EL (cell line): ENCODE data around the gene EPAS1.

Source experiments
- DNase-seq: peaks from one replicate; pipeline ENCODE4 v3.0.0-alpha.2; 2016

Gene EPAS1

DNA sequence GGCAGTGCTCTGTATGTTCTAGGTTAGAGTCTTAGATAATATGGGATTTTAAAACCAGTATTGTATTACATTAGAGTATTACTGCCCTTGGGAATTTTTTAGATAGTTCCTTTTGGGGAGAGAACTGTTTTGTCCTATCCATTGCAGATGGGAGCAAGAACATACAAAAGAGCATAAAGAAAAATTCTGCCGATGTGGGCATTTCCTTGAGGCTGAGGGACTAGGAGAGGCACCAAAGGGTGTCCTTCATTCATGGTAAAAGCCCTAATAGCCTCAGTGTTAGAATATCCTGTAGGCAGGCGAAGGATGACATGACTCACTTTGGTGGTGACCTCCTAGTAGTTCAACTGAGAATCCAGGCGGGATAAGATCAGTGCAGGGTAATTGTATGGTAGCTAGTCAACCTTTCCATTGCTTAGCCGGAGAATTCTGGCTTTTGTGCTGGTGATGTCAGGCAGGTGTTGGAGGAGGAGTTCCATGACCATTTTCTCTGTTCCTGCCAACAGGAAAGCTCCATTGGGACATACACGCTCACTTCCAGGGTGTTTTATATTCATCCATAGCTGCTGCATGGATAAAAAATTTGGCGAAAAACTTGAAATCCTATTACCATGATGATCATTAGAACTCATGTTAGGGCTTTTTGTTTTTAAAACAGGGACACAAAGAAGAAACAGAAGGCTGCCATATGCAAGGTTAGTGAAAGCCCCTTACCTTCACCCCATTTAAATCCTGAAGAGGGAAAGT is 28.1 kb downstream of the EPAS1 start:
- peak; percentile 75 for DNase-seq

DNA sequence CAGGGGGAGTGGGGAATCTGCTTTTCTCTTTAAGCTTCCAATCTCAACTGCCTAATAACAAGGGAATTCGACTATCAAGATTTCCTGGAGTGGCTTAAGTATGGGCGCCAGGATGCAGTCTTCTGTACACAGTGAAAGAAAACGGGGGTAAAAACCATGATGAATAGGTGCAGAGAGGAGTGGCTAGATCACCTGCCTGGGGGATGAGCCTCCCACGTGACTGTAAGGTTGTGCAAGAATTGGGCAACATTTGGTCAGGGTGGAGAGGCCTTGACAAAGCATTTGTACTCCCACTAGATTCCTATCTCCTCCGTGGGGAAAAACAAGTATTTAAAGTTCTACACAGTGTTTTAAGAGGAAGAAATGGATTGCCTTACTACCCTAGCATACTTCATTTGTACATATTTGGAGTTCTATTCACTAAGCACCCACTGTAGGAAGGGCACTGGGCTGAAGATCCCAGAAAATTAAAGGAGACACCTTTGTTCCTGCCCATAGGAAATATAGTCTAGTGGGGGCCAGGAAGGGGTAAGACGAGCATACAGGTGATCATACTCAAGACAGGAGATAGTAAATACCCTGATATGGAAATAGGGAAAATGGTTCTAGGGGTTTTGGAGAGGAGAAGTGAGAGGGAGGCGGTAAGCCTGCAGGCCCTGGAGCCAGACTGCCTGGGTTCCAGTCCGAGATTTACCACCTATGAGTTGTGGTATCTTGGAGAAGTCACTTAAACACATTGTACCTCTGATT is 29.2 kb downstream of the EPAS1 start:
- DNase-seq, result no peak

DNA sequence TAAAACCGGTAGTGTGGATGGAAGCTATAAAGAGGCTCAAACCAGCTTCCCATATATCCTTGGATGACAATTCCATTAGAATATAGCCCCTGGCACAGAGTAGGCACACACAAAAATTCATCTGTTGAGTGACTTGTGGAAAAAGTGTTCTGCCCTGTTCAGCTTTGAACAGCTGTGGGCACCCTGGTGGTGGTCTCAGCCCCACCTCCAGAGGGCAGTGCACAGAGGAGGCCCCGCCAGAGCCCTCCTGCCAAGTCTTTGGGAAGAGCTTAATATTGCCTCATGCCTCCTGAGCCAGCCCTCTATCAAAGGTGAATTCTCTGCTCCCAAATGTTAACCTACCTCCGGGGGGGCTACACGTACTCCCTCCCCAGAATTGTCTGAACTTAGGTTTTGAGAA is 30.4 kb downstream of the EPAS1 start:
- DNase-seq, result no peak

DNA sequence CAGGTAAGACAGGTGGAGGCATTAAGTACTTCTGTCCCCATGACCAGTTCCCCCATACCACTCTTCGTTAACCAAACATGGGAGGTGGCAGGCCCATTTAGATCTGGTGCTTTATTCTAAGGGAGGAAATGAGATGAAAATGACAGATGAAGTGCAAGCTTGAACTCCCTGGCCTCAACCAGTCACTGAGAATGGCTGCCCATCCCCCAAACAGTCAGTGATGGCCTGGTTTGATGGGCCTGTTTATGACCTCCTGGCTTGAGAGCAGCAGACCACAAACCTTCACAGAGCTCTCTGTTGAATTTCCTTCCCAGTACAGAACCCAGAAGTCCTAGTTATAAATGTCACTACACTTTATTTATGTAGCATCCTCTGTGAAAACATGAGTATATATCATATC is 31.1 kb downstream of the EPAS1 start:
- DNase-seq, result no peak

DNA sequence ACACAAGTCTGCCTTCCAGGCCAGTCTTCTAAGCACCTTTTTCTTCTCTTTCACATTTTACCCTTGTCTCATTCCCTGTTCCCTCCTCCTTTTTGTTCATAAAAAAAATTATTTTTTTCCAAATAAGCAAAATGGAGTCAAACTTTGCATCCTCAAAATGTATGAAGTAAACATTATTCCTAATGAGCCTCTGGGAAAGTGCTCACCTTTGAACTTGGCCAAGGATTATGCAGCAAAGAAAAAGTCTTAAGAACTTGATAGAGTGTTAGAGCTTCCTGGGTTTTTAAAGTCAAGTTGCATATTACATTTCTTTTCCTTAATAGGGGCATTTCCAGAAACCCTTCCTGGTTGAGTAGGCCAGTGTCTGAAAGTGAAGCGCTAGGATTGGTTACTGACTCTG is 31.6 kb downstream of the EPAS1 start:
- no peak for DNase-seq

DNA sequence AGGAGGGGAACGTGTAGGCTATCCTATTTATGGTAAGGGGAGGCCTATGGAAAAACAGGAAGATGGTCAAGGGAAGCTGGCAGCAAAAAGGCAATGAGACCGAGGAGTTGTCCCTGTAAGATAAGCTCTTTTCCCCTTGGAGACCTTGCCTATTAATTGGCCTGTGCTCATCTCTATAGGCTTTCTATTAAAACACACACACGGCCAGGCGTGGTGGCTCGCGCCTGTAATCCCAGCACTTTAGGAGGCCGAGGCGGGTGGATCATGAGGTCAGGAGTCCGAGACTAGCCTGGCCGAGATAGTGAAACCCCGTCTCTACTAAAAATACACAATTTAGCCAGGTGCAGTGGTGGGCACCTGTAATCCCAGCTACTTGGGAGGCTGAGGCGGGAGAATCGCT is 32.1 kb downstream of the EPAS1 start:
- DNase-seq, result no peak

DNA sequence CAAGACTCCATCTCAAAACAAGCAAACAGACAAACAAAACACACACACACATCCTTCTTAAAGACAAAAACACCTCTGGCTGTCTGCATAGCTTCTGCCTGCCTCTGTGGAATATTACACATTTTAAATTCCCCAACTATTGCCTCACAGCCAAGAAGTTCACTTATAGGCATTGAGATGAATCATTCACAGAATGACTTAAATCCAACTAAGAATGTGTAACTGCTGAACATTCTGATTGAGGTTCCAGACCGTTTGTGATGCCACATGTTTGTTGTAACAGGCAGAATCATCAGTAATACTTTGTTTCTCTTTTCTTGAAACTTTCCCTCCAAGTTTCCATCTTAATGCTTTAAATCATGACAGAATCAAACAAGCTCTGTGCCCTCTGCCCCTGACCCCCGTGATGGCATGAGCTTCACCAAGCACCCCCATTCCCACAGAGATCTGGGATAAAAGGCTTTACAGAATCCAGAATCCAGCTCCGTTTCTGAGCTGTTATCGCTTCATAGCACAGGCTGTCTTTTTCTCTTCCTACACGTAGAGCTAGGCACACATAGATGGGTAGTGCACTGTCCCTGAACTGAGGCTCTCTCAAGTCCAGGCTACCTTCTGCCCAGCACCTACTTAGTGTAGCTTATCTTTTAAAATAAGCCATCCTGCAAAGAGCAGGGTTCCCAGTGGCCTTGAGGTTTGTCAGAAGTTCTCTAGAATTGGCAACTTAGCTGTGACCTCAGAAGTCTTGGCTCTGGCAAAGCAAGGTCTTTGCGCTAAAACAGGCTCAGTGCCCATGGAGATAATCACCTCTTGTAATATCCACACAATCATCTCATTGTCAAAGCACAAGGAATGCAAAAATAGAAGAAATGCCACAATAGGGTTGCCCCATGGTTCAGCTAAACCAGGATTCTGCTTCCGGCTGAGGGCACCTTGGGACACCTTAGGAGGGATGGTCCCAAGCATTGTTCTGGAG is 32.9 kb downstream of the EPAS1 start:
- DNase-seq, result peak; percentile 92

DNA sequence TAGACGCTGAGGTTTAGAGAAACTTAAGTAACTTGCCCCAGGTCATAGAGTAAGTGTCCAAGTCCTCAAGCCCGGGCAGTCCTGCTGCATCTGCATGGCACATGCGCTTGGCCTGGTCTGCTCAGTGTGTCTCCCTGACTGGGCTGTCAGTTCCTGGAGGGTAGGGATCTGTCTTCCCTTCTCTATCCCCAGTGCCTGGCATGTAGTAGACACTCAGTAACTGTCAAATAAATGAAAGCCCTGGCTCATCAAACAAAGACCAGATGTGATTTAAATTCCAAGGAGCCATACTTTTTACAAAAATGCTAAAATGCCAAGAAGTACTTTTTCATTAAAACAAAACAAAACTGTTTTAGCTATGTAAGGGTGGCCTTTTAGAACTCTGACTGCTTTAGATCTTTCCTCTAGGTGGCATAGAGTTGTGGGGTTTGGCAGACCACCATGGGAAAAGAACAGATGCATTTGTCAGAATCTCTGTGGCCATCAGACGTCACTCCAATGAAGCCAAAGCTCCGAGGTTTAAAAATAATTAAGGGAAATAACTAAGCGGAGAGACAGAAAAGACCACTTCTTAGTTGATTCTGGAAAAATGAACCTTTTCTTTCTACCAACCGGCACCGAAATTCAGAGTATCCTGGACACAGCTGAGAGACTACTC is 34.0 kb downstream of the EPAS1 start:
- DNase-seq, result peak; percentile 68

DNA sequence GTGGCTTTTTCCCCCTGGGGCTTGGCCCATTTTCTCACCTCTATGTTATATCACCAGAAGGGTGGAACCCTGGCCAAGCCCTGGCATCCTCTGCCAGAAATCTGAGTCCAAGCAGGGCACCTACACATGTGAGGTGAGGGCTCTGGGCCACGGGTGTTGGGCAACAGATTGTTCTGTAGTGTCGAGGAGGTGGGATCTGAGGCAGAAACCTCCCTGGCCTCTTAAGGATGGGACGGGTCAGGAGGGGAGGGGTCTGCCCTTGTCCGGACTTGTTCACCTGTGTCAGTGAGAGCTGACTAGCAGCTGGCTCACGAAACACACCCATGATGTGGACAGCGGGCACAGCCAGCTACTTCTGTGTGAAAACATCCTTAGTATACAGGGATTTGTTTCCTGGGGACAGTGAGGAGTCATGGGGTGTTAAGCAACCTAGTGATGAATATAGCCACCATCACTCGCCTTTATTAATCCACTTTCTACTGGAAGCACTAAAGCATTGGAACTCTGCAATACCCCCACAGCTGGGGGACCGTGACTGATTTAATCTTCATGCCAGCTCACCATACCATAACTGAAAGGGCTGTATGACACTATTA is 35.6 kb downstream of the EPAS1 start:
- DNase-seq, result peak; percentile 45

DNA sequence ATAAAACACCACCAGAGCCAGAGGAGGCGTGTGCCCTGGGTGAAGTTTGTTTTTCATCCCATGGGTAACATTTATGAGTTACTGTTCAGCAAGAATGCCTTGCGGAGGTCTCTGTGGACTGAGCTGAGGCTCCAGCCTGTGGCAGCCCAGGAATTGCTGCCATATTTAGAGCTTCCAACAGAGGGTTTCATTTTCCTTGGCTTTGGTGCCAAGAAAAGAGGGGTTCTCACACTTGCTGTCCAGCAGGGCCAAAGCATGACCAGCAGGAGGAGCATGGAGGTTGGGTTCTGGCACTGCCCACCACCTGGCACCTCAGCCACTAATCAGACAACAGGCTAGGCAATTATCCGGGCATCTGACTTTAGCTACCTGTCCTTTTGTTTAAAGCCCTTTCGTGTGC is 36.7 kb downstream of the EPAS1 start:
- peak; percentile 45 for DNase-seq

DNA sequence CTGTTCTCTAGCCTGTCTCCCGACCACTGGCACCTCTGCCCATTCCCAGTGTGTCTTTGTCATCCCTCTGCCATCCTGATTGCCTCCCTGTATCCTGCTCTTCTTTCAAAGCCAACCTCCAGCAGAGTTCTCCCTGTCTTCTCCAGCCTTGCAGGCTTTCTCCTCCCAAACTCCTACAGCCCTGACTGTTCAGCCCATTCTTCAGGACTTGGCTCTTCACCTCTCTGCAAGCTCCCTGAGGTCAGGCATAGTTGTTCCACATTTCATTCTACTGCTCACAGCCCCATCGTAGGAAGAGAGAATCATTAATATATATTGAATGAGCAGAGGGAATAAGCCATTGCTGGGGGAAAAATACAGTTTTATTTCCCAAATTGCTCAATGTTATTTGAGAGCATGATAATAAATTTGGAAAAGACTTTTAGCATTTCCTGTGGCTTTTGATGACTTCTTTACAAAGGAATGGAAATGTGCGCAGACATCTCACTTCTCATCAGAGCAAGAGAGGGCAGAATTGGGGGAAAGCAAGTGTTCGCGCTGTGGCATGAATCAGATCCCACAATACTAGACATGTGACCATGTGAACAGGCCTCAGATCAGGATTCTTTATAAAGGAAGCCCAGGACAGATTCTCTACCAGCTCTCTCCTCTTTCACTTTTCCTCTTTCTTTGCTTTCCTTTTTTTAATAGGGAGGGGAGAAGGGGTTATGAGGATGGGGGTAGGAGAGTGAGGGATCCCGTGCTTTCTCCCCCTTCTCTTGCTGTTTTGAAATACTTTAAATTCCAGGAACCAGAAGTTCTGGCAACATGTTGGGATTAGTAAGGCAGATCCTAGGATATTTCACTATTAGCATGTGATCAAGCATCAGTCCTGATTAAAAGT is 37.4 kb downstream of the EPAS1 start:
- peak; percentile 97 for DNase-seq

DNA sequence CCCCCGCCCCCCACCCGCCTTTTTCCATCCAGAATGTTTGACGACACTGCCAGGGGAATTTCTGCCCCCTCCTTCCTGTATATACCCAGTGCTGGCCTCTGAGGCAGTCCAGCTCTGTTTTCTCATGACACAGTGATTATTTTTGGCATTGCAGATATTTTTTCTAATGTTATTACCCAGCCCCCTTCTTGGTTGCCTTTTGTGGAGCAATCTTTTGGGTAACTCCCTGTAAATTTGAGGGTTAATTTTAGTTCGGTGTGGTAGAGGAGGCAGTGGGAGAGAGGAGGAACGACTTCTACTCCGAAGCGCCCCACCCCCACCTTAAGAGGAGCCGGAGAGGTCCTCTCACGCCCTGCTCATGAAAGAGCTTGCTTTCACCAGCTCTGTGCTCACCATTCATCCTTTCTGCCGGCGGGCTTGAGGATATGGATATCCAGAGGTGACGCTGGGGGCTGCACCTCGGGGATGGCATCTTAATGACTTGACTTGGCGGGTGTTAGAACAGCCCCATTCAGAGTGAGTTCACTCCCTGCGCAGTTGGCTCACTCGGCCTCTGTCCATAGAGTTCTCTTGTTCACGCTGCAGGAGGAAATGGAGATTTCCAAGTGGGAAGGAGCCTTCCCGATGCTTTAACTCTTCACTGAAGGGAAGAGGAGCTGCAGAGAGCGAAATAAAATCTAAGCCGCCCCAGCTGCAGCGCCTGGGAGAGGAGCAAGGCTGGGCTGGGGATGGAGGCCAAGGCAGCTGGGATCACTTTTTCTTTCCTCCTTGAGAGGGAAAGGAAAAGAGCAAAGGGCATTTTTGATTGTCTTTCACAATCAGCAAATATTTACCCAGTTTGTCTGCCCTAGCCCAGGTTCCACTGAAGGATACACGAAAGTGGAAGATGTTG is 38.4 kb downstream of the EPAS1 start:
- peak; percentile 83 for DNase-seq

DNA sequence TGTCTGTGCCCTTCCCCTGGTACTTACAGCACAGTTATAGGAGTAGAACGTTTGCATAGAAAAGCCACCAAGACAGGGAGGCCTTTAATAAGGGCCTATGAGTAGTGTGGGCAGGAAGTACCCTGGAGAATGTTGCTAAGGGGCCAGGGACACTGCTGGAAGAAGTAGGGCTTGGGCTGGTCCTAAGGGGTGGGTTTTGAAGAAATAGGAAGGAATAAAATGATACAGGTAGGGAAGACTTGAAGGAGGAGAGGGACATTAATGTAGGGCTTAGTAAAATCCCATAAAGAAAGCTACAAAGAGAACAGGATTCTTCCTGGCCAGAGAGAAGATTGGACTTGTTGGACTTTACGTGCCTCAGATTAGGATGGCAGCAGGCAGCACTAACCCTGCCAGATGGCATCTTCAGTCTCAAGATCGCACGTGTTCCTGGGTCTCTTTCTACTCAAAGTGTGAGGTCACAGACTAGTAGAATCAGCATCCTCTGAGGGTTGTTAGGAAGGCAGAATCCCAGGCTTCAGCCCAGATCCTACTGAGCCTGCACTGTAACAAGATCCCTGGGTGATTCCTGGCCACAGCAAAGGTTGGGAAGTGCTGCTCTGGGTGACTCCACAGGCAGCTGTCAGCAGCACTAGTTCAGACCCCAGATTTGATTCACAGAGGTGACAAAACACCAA is 39.2 kb downstream of the EPAS1 start:
- DNase-seq, result peak; percentile 52

DNA sequence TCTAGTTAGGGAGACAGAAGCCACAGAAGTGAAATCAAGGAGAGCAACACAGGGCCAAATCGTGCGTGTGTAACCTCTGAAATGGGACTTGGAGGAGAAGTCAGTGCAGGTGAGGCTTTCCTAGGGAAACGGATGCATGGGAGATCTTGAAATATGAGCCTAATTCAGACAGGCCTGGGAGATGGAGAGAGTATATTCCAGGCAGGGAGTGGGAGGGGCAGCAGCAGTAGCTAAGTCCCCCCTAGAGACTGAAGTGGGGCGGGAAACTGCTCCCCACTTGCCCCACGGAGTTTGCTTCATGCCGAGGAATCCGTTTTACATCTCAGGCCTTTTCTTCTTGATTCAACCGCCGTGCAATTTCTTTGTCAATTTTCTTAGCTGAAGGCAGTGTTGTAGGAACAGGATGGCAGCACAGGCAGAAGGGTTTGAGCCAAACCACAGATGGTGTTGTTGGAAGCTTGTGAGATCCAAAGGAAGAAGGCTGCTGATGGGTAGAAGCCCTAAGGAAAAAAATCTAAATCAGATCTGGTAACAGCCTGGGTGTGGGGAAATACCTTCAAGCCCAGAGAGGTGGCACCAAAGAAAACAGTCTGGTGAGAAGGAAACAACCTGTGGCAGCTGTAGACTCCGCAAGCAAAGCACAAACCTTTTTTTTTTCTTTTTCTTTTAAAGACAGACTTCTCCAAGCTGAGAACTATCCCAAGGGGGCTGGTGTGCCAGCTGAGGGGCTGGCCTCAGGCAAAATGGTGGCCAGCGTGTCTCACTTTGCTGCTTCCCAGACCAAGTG is 40.2 kb downstream of the EPAS1 start:
- no peak for DNase-seq

DNA sequence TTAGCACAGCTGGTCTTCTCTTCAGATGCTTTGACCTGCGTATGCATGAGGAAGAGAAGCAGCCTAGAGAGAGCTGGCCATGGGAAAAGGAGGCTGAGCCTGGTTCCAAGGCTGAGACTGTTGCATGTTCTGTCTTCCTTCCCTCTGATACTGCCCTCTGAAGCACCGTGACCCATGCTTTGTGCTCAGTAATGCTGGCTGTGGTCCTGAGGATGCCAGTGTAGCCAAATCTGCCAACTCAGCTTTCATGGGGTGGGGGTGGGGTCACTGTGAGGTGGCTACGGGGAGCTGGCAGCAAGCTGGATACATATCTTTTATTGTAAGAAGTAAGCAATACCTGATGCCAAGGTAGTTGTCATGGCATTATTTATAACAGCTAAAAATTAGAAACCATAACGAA is 41.5 kb downstream of the EPAS1 start:
- DNase-seq, result no peak

DNA sequence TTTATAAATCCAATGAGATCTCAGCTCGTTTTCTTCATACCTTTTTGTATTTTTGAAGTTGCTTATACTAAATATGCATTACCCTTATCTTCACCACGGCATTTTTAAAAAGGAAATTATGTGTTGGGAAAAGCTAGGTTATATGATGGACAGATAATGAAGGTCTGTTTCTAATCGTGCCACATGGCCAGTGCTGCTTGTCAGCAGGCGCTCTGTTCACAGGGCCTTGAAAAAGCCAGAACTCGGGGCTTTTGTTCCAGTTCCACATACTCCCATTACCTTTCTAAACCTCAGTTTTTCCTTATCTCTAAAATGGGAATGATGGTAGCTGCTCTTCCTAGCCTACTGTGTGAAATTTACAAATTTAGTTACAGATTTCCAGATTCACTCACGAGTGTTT is 42.0 kb downstream of the EPAS1 start:
- no peak for DNase-seq

DNA sequence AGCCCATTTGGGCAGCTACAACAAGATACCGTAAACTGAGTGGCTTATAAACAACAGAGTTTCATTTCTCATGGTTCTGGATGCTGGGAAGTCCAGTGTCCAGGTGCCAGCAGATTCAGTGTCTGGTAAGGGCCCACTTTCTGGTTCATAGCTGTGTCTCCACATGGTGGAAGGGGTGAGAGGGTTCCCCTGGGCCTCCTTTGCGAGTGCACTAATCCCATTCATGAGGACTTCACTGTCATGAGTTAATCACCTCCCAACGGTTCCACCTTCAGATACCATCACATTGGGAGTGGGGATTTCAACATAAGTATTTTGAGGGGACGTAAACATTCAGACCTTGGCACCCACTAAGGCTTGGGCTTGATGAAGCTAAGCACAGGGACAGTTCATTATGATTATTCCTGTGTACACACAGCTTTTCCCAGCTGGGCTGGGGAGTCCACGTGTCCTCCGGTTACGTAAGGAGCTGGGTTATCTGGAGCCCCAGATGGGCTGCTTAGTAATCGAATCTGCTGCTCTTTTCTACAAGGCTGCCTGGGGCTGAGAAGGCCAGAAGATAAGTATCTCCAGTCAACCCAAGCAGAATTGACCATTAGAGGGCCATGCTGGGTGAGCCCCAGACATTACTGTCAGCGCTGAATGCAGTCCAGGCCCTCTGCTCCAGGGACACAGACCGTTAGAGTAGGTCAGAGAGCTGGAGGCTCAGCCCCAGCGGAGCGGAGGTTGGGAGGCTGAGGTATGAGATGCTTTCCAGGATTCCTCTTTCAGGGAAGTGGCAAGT is 42.7 kb downstream of the EPAS1 start:
- peak; percentile 36 for DNase-seq
